ENCODE measurements around the gene RNF11.
"Not testable (repeated sequence)": the region's sequence is repeated elsewhere in the genome, so short reads cannot be mapped to it uniquely, and the experiment has no call there.

Gene RNF11, protein sequence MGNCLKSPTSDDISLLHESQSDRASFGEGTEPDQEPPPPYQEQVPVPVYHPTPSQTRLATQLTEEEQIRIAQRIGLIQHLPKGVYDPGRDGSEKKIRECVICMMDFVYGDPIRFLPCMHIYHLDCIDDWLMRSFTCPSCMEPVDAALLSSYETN

DNA sequence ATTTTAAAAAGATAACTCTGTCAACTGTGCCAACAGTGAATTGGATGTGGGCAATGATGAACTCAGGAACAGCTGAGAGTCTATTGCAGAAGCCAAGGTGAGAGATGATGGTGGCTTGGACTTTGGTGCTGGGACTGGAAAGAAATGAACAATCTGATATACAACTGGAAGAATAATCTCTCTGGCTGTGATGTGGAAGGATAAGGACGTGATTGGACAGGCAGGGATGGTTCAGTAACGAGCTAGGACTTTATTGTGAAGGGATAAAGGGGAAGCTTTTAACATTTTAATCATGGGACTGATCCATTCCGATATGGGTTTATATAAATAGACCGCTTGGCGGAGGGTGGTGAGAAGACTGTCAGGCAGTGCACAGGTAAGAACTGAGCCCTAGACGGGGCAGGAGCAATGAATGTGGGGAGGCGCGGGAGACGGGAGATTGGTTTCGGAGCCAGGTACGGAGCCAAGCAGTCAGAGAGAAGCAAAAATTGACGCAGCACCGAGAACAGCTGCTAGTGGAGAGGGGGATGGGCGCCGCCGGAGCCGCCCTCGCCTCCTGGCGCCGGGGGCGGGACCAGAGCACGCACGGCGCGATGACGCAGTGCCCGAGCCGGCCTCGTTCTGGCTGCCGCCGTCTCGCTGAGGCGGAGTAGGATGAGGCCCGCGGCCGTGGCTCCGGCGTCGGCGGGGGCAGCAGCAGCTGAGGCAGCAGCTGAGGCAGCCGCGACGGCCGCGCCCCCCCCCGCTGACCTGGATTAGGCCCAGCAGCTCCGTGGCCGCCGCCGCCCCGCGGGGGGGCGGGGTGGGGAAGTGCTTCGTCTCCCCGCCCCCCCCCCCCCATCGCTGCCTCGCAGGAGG lies at the start of gene RNF11:
Gene RNF11 (plus strand): TSS at position 601 of the 858 bp plus-strand sequence. CDS start 484 bp downstream, outside the sequence.
- DNase-seq = peak; percentile 93

DNA sequence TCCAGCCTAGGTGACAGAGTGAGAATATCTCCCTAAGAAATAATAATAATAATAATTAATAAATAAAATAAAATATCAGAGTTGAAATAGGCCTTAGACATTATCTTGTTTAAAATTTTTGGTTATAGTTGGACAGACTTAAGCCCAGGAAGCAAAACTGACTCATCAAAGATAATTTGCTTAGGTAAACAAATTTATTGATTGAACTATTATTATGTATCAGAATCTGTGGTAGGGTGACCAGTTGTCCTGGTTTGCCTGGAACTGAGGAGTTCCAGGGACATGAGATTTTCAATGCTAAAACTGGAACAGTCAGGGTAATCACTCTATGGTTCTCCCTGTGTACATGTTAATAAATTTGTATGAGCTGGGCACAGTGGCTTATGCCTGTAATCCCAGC lies 47.8 kb upstream of the RNF11 start:
- DNase-seq = no peak

DNA sequence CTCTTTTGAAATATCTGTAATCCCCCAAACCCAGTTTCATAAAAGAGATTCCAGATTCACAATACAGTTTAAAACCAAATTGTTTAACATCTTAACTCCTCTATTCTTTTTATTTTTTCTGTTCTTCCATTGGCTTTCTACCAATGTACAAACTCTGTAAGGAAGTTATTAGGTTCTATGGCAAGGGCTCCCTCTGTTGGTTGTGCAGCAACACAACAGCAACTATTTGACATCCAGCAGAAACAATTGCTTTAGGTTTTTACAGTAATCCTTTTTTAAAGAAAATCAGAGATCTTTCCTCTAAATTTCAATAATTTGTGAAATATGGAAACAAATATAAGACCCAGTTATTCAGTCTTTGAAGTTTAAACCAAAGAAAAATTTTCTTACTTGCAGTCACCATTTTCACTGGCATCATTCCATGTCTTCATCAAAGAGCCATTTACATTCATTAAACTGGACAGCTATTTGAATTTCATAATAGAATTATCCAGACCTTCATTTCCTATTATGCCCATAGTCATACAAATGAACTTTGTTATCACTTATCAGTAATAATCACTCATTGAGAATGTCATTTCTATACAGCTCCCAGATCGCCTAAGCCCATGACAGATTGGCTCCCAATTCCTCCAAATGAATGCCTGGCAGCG lies 46.5 kb upstream of the RNF11 start:
- DNase-seq = peak; percentile 17

DNA sequence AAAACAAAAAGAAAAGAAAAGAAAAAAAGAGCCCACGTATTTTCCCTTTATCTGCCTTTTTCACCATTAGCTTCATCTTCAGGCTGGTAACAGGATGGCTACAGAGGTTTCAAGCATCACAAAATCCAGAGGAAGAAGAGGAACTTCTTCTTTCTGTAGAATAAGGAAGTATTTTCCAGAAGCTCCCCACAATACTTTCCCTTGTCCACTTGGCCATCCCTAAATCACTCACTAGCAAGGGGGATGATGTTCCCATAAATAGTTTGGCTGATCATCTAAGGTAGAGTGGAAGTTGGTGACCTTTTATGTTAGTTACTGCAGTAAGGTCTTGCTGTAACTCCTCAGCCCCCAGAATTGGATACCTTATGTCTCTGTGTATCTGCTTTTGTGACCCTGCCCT lies 45.1 kb upstream of the RNF11 start:
- no peak for DNase-seq

DNA sequence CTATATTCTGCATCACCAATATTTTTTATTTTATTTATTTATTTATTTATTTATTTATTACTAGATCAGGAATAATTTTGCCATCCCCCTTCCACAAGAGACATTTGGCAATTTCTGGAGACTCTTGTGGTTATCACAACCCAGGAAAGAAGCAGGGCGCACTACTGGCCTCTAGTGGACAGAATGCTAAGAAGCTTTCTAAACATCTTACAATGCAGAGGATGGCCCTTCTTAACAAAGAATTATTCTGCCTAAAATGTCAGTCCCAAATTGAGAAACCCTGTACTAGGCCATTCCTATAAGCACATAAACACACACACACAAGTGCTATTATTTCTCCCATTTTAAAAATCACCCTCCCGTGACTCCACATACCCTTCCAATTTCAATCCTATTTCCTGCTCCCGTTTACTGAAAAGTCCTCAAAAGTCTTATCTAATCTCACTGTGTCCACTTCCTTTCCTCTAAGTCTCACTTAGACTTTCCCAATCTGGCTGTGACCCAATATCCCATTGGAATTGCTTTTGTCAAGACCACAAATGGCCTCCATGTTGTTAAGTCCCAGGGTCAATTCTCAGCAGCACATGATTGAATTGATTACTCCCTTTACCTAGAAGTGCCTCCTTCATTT lies 43.7 kb upstream of the RNF11 start:
- peak; percentile 54 for DNase-seq

DNA sequence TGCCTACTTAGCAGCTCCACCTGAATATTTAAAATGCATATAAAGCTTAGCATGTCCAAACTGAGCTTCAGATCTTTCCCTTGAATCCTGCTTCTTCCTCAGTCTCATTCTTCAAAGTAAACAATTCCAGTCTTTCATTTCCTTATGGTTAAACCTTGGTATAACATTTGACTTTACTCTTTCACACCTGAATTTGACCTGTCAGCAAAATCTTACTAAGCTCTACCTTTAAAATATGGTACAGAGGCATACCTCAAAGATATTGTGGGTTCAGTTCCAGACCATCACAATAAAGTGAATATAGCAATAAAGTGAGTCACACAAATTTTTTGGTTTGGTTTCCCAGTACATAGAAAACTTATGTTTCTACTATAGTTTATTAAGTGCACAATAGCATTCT lies 42.5 kb upstream of the RNF11 start:
- DNase-seq = no peak

DNA sequence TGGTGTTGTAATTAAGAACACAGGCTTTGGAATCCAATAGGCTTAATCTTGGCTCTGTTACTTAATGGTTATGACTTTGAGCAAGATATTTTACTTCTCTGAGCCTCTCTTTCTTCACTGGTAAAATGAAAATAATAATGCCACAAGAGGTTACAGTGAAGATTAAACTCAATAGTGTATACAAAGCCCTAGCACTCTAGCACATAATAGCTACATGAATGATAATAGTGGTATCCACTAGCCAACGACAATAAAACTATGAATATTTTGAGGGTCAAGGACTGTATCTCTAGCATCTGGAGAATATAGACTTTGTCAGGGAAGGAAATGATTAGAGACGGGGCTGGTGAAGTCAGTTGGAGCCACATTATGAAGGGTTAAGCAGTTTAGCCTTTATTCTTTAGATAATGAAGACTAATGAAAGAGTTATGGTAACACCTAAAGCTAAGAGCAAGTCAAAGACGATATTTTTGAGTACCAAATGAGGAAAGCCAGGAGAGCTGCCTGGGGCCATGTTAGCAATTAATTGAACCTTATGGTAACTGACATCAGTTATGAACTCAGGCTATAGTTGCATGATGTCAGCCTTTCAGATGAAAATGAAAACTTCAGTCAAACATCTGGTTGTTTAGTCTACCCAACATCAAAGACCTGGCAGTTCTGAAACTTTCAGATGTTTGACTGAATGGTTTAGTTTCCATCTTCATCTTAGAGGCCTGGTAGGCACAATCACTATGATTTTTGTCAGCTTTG lies 32.8 kb upstream of the RNF11 start:
- DNase-seq = no peak

DNA sequence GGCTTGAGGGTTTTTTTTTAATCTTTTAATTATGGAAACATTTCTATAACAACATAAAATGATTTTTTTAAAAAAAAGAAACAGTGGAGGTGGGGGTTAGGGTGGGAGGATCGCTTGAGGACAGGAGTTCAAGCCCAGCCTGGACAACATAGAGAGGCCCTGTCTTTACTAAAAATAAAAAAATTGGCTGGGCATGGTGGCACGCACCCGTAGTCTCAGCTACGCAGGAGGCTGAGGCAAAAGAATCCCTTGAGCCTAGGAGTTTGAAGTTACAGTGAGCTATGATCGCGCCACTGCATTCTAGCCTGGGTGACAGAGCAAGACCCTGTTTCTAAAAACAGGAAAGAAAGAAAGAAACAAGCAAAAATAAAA lies 32.2 kb upstream of the RNF11 start:
- no peak for DNase-seq

DNA sequence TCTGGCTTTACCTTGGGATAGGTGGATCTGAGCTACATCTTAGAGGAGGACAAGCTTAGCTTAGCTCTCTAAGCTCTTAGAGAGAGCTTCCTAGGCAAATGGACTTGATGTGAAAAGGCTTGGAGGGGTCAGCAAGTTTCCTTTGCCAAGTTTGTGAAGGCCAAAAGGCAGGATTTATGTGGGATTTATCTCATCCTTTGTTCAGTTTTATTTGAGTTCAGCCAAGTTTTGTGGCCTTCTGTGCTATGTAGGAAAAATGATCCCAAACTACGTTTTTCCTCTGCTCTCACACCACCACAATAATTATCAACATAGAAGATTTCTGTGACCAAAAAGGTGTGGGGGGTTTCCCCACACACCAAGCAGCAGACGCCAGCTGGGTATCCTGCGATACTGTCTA lies 26.0 kb upstream of the RNF11 start:
- no peak for DNase-seq

DNA sequence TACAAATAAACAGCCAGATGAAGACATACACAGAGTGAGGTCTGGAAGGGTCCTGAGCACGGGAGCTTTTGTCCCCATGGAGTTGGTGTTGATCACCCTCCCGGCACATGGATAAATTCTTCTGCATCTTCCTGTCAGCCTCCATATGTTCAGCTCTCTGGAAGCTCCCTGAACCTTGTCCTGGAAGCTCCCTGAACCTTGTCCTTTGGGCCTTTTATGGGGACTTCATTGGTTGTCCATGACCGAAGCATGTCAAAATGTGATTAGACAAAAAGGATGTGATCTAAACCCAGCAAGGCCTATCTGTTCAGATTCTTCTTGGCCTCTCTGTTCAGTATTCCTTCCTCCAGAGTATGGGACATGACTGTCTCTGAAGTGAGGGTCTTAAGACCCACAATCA lies 25.4 kb upstream of the RNF11 start:
- DNase-seq = no peak

DNA sequence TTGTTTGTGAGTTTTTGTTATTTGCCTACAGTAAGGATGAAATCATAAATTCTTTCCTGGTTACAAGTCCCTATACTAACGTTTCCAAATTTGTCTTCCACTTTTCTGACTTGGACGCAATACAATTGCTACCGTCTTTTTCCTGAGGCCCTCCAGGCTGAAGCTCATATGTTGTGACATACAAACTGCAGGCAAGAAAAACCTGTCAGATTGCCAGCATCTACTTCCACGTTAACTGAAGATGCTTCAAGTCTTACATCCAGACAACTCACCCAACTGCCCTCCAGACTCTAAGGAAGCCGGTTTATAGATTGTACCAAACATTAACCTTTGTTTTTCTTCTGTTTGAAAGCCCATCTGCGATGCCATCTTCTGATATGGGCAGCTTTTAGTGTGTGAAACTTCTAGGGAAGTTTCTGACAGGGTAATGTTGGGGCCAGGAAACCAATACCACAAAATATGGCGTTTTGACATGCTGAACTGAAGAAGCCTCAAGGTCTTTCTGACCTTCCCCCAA lies 21.4 kb upstream of the RNF11 start:
- DNase-seq = no peak

DNA sequence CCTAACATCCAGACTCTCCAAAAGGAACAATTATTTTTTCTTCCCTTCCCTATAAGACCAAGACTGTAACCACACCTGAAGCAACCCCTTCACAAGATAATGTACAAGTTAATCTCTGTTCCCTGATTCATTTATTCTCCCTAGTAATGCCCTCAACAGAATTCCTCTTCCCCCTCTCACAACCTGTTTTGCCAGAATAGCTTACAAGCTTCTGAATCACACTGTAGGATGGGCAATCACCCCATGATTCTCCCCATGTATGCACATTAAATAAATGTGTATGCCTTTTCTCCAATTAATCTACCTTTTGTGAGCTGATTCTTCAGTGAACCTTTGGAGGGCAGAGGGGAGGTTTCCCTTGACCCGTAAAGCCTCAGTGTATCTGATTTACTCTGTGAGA lies 20.9 kb upstream of the RNF11 start:
- no peak for DNase-seq

DNA sequence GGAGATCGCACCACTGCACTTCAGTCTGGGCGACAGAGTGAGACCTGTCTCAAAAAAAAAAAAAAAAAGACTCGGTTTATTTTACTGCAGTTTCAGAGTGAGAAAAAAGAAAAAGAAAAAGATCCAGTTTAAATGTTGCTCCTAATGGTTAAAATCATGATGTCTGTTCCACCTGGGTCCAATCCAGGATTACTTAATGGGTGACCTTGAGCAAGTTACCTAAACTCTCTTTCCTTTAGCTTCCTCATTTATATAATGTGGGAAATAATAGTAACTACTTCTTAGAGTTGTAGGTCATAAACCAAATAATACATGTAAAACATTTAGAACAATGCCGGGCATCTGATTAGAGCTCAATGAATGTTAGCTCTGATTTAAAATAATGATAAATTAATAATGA lies 19.4 kb upstream of the RNF11 start:
- no peak for DNase-seq

DNA sequence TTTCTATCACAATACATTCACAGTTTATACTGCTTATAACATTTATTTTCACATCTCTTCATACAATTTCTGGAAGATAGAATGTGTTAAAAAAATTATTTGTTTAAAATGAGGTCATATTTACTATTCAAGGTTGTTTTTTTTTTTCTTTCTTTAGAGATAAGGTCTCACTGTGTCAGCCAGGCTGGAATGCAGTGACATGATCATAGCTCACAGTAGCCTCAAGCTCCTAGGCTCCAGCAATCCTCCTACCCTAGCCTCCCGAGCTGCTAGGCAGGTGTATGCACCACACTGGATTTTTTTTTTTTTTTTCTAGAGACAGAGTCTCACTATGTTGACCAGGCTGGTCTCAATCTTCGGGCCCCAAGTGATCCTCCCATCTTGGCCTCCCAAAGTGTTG lies 19.0 kb upstream of the RNF11 start:
- DNase-seq = no peak

DNA sequence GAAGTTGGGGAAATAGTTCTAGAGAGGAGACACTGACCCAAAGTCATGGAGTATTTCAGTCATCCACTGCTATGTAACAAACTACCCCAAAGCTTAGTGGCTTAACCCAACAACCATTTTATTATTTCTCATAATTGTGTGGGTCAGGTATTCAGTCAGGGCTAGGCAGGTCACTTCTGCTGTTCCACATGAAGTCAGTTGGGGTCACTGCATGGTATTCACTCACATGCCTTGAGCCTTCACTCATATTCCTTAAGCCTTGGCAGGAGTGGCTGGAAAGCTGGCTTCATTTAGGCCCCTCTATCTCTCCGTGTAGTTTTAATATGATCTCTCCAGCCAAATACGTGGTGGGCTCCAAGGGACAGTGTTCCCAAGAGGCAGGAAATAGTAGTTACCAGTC lies 17.5 kb upstream of the RNF11 start:
- DNase-seq = no peak

DNA sequence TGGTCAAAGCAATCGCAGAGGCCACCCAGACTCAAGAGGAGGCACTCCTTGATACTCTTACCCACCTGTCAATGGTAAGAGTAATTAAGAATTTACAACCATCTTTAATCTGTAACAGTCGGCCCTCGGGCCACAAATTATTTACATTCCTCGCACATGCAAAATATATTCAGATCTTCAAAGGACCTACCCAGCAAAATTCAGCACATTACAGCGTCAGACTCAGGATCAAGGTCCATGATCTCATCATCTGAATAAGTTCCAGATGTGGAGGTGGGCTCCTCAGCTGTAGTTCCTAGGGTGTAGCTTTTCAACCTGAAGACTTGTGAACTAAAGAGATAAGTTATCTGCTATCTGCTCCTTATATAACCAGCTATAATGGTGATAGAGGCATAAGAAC lies 17.1 kb upstream of the RNF11 start:
- no peak for DNase-seq

DNA sequence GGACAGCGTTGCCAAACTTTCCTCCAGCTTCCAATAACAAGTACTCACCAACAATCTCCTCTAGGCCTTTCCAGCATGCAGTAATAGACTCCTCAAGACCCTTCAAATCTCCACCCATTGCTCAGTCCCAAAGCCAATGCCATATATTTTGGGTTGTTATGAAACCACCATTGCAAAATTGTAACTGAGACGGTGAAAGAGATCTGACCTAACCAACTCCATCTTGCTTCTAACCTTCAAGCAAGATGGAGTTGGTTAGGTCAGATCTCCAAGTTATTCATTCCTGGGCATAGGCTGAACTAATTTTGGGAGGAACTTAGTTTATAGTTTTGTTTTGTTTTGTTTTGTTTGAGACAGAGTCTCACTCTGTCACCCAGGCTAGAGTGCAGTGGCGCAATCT lies 14.5 kb upstream of the RNF11 start:
- DNase-seq = not testable (repeated sequence)

DNA sequence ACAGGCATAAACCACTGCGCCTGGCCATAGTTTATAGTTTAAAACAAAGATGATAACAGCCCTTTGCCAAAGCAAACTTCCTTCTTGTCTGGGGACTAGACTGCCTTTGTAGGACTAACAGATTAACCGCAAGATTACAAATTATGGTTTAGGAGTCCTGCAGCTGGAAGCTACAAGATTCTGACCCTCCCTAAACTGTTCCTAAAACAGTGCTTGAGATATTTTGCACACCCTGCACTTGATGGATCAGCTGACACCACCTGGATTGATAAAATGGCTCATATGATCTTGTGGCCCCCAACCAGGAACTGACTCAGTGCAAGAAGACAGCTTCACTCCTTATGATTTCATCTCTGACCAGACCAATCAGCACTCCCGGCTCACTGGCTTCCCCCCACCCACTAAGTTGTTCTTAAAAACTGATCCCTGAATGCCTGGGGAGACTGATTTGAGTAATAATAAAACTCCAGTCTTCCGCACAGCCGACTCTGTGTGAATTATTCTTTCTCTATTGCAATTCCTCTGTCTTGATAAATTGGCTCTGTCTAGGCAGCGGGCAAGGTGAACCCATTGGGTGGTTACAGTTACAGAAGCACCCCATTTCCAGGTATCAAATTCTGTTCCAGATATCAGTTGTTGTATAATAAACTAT lies 13.8 kb upstream of the RNF11 start:
- DNase-seq = no peak

DNA sequence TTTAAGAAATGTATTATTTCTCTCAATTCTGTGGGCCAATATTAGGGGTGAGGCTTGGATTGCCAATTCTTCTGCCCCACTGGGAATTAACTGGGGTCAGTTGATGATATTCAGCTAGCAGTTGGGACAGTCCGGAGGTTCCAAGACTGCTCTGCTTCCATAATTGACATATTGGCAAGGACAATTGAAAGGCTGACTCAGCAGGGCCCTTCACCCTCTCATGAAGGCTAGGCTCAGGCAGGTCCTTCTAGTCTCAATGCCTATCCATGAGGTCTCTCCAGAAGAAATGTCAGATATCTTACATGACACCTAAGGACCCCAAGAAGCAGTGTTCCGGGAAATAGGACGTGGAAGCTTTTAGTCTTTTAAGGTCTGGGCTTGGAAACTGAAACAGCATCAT lies 13.3 kb upstream of the RNF11 start:
- DNase-seq = no peak

DNA sequence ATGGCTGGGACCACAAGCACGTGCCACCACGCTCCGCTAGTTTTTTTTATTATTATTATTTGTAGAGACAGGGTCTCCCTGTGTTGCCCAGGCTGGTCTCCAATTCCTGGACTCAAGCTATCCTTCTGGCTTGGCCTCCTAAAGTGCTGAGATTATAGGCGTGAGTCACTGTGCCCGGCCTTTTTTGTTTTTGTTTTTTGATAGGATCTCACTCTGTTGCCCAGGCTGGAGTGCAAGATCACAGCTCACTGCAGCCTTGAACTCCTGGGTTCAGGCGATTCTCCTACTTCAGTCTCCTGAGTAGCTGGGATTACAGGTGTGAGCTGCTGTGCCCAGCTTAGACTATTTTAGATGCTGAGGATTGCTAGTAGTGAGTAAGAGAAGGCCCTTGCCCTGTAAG lies 11.8 kb upstream of the RNF11 start:
- no peak for DNase-seq

DNA sequence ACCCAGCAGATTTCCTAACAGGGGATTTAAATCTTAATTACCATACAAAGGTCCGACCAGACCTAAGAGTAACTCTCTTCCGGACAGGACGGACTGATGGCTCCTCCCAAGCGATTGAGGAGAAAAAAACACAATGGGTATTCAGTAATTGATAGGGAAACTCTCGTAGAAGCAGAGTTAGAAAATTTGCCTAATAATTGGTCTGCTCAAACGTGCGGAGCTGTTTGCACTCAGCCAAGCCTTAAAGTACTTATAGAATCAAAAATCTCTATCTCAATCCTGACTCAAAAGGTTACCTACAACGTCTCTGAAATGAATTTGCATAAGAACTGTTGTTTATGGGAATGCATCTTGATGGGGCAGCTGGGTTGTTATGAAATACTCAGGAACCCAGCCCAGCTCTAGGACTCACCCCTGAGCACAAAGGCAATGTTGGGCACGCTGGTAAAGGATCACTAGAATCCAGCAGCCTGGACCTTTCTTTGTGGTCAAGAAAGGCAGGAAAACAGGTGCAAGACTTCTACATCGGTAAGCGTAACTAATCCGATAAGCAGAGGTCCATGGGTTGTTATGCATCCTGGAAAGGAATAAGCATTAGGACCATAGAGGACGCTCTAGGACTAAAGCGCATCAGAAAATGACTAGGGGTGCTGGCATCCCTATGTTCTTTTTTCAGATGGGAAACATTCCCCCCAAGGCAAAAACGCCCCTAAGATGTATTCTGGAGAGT lies 8.7 kb upstream of the RNF11 start:
- not testable (repeated sequence) for DNase-seq

DNA sequence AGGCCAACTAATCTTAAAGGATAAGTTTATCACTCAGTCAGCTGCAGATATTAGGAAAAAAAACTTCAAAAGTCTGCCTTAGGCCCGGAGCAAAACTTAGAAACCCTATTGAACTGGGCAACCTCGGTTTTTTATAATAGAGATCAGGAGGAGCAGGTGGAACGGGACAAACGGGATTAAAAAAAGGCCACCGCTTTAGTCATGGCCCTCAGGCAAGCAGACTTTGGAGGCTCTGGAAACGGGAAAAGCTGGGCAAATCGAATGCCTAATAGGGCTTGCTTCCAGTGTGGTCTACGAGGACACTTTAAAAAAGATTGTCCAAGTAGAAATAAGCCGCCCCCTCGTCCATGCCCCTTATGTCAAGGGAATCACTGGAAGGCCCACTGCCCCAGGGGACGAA lies 7.6 kb upstream of the RNF11 start:
- not testable (repeated sequence) for DNase-seq
